Psoas muscle (tissue), 8 donors: ENCODE measurements around the gene PFKFB1. TPM values are rescaled to one million over a fixed set of nuclear protein-coding genes. Genes with fewer than 3 reads are reported as not detected.

ENCODE experiments used
- ATAC-seq, 4 donors: fragments of 200-7000 bp; cut with Tn5 transposase; one replicate each; pipeline ENCODE4 v1.9.1; 2020; ENCODE audit warnings: moderate library complexity in 3 of 4, mild to moderate bottlenecking in 2 of 4
- DNase-seq, 2 donors: peaks; one replicate each; pipeline ENCODE4 v3.0.0-alpha.2; 2020
- H3K27ac ChIP-seq: fragments of 200-600 bp; one replicate; pipeline ENCODE4 v1.8.0; 2022
- H3K27me3 ChIP-seq, 3 donors: fragments of 200-600 bp in 1 of 3; one replicate each; pipeline versions ENCODE4 v1.6.1 to v1.8.0; 2013 to 2022; ENCODE audit warnings: low read length in 2 of 3, mild to moderate bottlenecking in 2 of 3, moderate library complexity in 1 of 3; ENCODE audit not compliant: insufficient read depth in 3 of 3
- H3K36me3 ChIP-seq, 2 donors: fragments of 200-600 bp in 1 of 2; one replicate each; pipeline versions ENCODE4 v1.6.1 to v1.8.0; 2013 to 2022; ENCODE audit warnings: low read depth in 1 of 2, mild to moderate bottlenecking in 1 of 2, moderate library complexity in 1 of 2; ENCODE audit not compliant: insufficient read depth in 1 of 2
- H3K4me1 ChIP-seq: fragments of 200-600 bp; one replicate; pipeline ENCODE4 v1.8.0; 2022
- H3K4me3 ChIP-seq: fragments of 200-600 bp; one replicate; pipeline ENCODE4 v1.8.0; 2022; ENCODE audit warnings: mild to moderate bottlenecking
- H3K9me3 ChIP-seq: fragments of 200-600 bp; one replicate; pipeline ENCODE4 v1.8.0; 2022
- CTCF ChIP-seq: fragments of 200-600 bp; IDR thresholded peaks from one replicate; pipeline ENCODE4 v1.8.0; 2022; ENCODE audit warnings: antibody characterized with exemption
- WGBS, 3 donors: extraction: QIAGEN DNeasy Blood & Tissue Kit; methylation state at CpG; one replicate each; pipeline versions ENCODE4 v1.1.6 to v1.1.7; 2013; 5-methylcytosine and 5-hydroxymethylcytosine counted together
- intact Hi-C, 2 donors: fragments of 100-400 bp; cut with DNase I; formaldehyde crosslinking; loops; one replicate each; pipeline versions ENCODE4 v1.11.0 to v1.14.2; 2022
- polyA plus RNA-seq, 3 donors: library from polyadenylated mRNA; stranded (reverse); fragments of 200-250 nt; gene quantifications; one replicate each; pipeline ENCODE4 v1.2.3, GENCODE V29; 2013
- total RNA-seq, 4 donors: library from RNA; stranded (reverse); fragmentation: NEBNext Ultra II Directional in 2 of 4; extraction: Animal tissue kit (Norgen Biotek cat#: 25700) in 2 of 4; gene quantifications; one replicate each; pipeline versions ENCODE4 v1.2.1 to v1.2.4, GENCODE V29; 2021 to 2023
- donor health status: healthy with polysubstance abuse.
- donor health status: DM: no; HTN: no; CAD: no; lungs with moderate emphysema.
- donor health status: Bipolar disorder and iron deficiency.
- donor health status: healthy.
- donor health status: DM: yes; HTN: yes; CAD: no.
- donor health status: DM: no; HTN: no; CAD: no.
- donor health status: DM: no; HTN: no; CAD: no.
- donor health status: DM: yes; HTN: yes; CAD: no.

Gene PFKFB1
- total and polyA plus RNA-seq, 7 donors: 1.4 to 21.8 (median 15.9) TPM

- 53 to 80% (median 72%) methylated on average over 4 to 7 of the region's 7 CpGs for WGBS, 3 donors
- H3K36me3 ChIP-seq: no peaks in the 10 kb centered on the region
- ATAC-seq (no peak), DNase-seq (no peak)
- H3K4me3 ChIP-seq: no peak within 1 kb of the TSS
- H3K4me1 ChIP-seq: no peaks in the 10 kb centered on the region
- peaks cover 0 to 23% (median 0%) of the 10 kb centered on the region in 3 donors for H3K27me3 ChIP-seq
- no peak for TF ChIP-seq CTCF
- intact Hi-C loops: no loop called here
- H3K27ac ChIP-seq: no peak within 1 kb of the TSS
- no peaks in the 10 kb centered on the region for H3K9me3 ChIP-seq
Measured at GRCh38 chrX:55030271-55031205, 36.5 kb upstream of the PFKFB1 start, which contains the start of gene ALAS2. TSS of gene ALAS2 (minus strand) at chrX:55030977. CDS start at chrX:55026000, 4,977 bp downstream.

DNA sequence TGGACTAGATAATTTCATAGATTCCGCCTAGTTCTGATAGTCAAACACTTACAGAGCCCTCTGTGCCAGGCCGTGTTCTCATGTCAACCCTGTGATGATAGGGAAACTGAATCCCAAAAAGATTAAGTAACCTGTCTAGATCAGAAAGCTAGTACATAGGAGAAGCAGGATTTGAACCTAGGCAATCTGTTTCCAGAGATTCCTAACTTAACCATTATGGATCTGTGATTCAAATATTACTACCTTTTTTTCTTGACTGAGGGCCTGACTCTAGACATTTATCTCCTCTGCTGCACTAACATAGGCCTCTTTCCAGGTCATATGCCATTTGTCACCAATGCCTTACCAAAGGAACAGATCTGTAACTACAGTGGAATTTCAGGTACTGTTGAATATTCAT, 35.3 kb upstream of the PFKFB1 start:
- TF ChIP-seq CTCF: no peak
- no peak overlapping the region for H3K4me3 ChIP-seq
- no peak for ATAC-seq

GRCh38 chrX:55028611-55029010, 34.6 kb upstream of the PFKFB1 start:
- H3K9me3 ChIP-seq: no peaks in the 10 kb centered on the region
- peaks cover 0 to 23% (median 0%) of the 10 kb centered on the region in 3 donors for H3K27me3 ChIP-seq
- DNase-seq (no peak), ATAC-seq (no peak)
- H3K4me3 ChIP-seq: no peak overlapping the region
- H3K36me3 ChIP-seq: no peaks in the 10 kb centered on the region
- intact Hi-C loops: no loop called here
- H3K4me1 ChIP-seq: no peaks in the 10 kb centered on the region
- H3K27ac ChIP-seq: no peak overlapping the region
- no peak for TF ChIP-seq CTCF

More for the DNA sequence above, 35.3 kb upstream of the PFKFB1 start:
- intact Hi-C loops: no loop called here
- WGBS, 3 donors: 75 to 89% (median 84%) methylated on average over 2 of the region's 2 CpGs
- DNase-seq: no peak
- Histone ChIP-seq H3K27ac (no peak overlapping the region), H3K27me3 (peaks cover 0 to 23% (median 0%) of the 10 kb centered on the region in 3 donors), H3K9me3 (no peaks in the 10 kb centered on the region), H3K4me1 (no peaks in the 10 kb centered on the region), H3K36me3 (no peaks in the 10 kb centered on the region)

DNA sequence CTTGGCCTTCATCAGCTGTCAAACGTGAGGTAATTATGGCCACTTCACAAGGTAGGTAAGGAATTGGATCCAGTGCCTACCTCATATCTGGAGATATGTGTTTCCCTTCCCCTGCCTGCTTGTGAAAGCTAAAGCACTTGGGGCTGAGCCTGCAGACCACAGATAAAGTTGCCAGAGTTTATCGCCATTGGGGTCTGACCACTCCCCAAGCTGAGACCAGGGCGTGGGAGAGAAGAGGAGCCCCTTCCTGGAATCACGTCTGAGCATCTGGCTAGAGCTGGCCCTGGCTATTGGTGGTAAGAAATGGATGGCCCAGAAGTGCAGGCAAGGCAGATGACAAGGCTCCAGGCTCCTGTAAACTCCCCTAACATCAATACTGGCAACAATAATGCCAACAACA, 34.1 kb upstream of the PFKFB1 start:
- Histone ChIP-seq H3K36me3 (no peaks in the 10 kb centered on the region), H3K4me1 (no peaks in the 10 kb centered on the region), H3K9me3 (no peaks in the 10 kb centered on the region), H3K27ac (no peak overlapping the region), H3K4me3 (no peak overlapping the region), H3K27me3 (peaks cover 0 to 23% (median 0%) of the 10 kb centered on the region in 3 donors)
- WGBS, 3 donors: 60 to 80% (median 80%) methylated on average over 4 of the region's 4 CpGs
- ATAC-seq (no peak), DNase-seq (no peak)
- no peak for TF ChIP-seq CTCF
- intact Hi-C loops: no loop called here
